Upper lobe of right lung (tissue), 1 donor: ENCODE results near the gene MIA. TPM values are rescaled to one million over a fixed set of nuclear protein-coding genes. Genes with fewer than 3 reads are reported as not detected.
"Not testable (repeated sequence)": the region's sequence is repeated elsewhere in the genome, so short reads cannot be mapped to it uniquely, and the experiment has no call there.

Experiments
- ATAC-seq: fragments of 200-7000 bp; cut with Tn5 transposase; one replicate; pipeline ENCODE4 v1.9.1; 2020; ENCODE audit warnings: mild to moderate bottlenecking, moderate library complexity
- DNase-seq: peaks from one replicate; pipeline ENCODE4 v3.0.0-alpha.2; 2020
- H3K27ac ChIP-seq: fragments of 200-600 bp; one replicate; pipeline ENCODE4 v1.8.0; 2022
- H3K27me3 ChIP-seq: fragments of 200-600 bp; one replicate; pipeline ENCODE4 v1.8.0; 2022; ENCODE audit warnings: mild to moderate bottlenecking
- H3K36me3 ChIP-seq: fragments of 200-600 bp; one replicate; pipeline ENCODE4 v1.8.0; 2022
- H3K4me1 ChIP-seq: fragments of 200-600 bp; one replicate; pipeline ENCODE4 v1.8.0; 2022
- H3K4me3 ChIP-seq: fragments of 200-600 bp; one replicate; pipeline ENCODE4 v1.8.0; 2022; ENCODE audit warnings: mild to moderate bottlenecking
- H3K9me3 ChIP-seq: fragments of 200-600 bp; one replicate; pipeline ENCODE4 v1.8.0; 2022
- intact Hi-C: fragments of 100-400 bp; cut with DNase I; formaldehyde crosslinking; loops from one replicate; pipeline ENCODE4 v1.11.0; 2022
- total RNA-seq: library from RNA; stranded (reverse); fragmentation: NEBNext Ultra II Directional; extraction: Animal tissue kit (Norgen Biotek cat#: 25700); gene quantifications from one replicate; pipeline ENCODE4 v1.2.1, GENCODE V29; 2021
- donor health status: DM: no; HTN: yes; CAD: no; lungs with severe emphysema.

MIA gene
- total RNA-seq, 1 donor from 2014 or later, result not detected

DNA sequence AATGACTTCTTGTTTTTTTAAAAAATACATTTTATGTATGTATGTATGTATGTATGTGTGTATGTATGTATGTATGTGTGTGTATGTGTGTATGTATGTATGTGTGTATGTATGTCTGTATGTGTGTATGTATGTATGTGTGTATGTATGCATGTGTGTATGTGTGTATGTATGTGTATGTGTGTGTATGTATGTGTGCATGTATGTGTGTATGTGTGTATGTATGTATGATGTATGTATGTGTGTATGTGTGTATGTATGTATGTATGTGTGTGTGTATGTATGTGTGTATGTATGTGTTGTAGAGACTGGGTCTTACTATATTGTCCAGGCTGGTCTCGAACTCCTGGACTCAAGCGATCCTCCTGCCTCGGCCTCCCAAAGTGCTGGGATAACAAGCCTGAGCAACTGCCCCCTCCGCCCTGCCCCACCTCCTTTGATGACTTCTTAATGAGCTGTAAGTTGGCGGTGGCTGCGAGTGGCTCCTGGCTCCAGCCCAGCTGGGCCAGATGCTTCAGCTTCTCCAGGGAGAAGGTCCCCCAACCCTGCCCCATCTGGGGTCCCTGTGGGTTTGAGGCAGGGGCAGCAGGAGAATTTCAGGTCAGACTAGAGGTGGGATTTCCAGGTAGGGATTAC lies 50.3 kb downstream of the MIA start:
- H3K4me3 ChIP-seq, H3K27ac ChIP-seq, ATAC-seq, H3K27me3 ChIP-seq, H3K4me1 ChIP-seq, DNase-seq, intact Hi-C loops, H3K36me3 ChIP-seq, H3K9me3 ChIP-seq: not testable (repeated sequence)

DNA sequence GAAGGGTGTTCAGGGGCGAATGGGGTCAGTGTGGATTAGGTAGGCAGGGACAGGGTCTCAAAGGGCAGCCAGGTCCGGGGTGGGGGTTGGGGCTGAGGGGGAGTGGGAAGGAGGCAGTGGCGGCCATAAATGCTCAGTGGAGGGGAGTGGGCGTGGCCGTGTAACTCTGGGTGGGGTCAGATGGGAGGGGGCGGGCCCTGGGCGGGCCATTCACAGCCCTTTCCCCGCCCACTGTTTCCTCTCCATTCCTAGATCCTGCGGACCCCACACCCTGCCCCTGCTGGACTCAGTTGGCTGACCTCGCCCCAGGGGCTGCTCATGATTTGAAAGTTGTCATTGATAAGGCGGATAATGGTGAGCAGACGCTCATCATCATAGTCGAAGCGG lies 51.0 kb downstream of the MIA start:
- DNase-seq, H3K27ac ChIP-seq, H3K4me1 ChIP-seq, intact Hi-C loops, ATAC-seq, H3K36me3 ChIP-seq, H3K9me3 ChIP-seq, H3K4me3 ChIP-seq, H3K27me3 ChIP-seq: not testable (repeated sequence)

DNA sequence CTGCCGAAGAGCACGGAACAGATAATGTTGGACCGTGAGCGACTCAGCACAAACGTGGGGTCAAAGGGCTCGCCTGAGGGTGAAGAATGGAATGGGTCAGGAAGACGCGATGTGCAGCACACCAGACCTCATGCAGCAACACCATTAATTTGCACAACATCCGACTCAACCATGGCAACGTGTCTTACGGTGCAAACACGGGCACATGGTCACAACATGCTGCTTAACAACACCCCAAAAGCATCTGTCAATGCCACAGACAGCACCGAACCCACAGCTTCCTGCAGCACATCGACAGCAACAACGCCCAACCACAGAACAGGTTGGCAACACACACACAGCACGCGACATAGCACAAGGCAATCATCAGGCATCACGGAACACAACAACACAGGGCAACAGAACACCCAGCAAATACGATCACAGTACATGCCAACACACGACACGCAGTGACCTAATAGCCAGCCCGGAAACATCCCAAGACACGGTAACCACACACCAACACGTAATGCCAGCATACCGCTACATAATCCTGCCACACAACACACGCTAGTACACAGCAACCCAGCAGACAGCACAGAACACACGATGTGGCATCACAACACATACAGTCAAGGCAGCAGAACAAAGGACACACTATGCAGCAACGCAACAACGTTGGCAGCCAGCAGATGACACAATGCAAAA lies 51.5 kb downstream of the MIA start:
- ATAC-seq, result peak; percentile 56
- not testable (repeated sequence) for DNase-seq

More for the DNA sequence above, 51.5 kb downstream of the MIA start:
- intact Hi-C loops, H3K27me3 ChIP-seq, H3K4me3 ChIP-seq, H3K27ac ChIP-seq, H3K9me3 ChIP-seq, H3K36me3 ChIP-seq: not testable (repeated sequence)
- H3K4me1 ChIP-seq, result peaks cover 13% of the 10 kb centered on the region

Other genes starting within 250 kb of the MIA start
- gene SHKBP1, start 198.6 kb upstream of the MIA start, total RNA-seq, result 68.1 TPM
- gene LTBP4, start 174.2 kb upstream of the MIA start, total RNA-seq, result 430 TPM
- gene NUMBL, start 84.9 kb upstream of the MIA start, total RNA-seq, result 19.5 TPM
- gene COQ8B, start 58.6 kb upstream of the MIA start, total RNA-seq, result 43.6 TPM
- gene ITPKC, start 58.4 kb upstream of the MIA start, total RNA-seq, result 51.6 TPM
- 18.5 TPM for gene ACTMAP, start 25.0 kb upstream of the MIA start, total RNA-seq
- gene SNRPA, start 24.3 kb upstream of the MIA start, total RNA-seq, result 51.7 TPM
- gene RAB4B, start 2.7 kb downstream of the MIA start, total RNA-seq, result 45.4 TPM
- 173 TPM for gene EGLN2, start 23.7 kb downstream of the MIA start, total RNA-seq
- not detected for gene CYP2A6, start 74.9 kb downstream of the MIA start, total RNA-seq
- 1.7 TPM for gene CYP2A7, start 106.7 kb downstream of the MIA start, total RNA-seq
- gene CYP2B6, start 215.8 kb downstream of the MIA start, total RNA-seq, result 1.9 TPM